GM18517 (cell line): Measurements from ENCODE around the gene ZDHHC11B.
"Not testable (repeated sequence)": the region's sequence is repeated elsewhere in the genome, so short reads cannot be mapped to it uniquely, and the experiment has no call there.

ENCODE experiments used
- ATAC-seq: cut with Tn5 transposase; IDR thresholded peaks from one replicate; pipeline ENCODE4 v1.9.1; 2021; ENCODE audit warnings: mild to moderate bottlenecking, moderate library complexity; ENCODE audit not compliant: unreplicated experiment

ZDHHC11B gene

DNA sequence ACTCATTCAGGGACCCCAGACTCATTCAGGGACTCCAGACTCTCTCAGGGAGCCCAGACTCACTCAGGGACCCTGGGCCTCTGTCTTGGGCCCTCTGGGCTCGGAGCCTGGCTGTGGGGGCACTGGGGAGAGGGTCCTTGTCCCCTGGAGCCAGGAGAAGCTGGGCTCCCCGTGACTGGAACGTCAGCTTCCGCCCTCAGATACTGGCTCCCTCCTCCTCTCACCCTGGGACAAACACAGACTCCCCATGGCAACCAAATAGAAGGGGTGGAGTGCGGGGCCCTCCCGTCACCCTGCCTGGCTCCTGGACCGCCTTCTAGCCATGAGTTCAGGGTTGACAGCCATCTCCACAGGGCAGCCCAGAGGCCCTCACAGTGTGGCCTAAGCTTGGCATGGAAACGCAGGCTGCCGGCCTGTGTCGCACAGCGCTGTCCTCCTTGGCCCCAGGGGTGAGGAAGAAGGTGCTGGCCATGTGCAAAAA lies 27.6 kb downstream of the ZDHHC11B start:
- no peak for ATAC-seq

DNA sequence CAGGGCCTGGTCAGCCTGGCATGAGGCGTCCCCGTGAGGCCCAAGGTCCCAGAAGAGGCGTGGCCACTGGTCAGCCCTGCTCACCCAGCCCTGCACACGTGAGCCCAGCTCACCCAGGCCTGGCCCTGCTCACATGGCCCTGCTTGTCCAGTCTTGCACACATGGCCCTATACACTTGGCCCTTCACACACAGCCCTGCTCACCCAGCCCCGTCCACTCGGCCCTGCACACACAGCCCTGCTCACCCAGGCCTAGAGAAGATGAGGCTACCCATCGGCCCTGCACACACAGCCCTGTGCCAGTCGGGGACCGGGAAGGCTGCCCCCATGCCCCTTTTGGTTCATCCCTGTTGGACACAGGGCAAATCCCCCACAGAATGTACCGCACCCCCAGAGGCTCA lies 28.4 kb downstream of the ZDHHC11B start:
- ATAC-seq, result no peak

DNA sequence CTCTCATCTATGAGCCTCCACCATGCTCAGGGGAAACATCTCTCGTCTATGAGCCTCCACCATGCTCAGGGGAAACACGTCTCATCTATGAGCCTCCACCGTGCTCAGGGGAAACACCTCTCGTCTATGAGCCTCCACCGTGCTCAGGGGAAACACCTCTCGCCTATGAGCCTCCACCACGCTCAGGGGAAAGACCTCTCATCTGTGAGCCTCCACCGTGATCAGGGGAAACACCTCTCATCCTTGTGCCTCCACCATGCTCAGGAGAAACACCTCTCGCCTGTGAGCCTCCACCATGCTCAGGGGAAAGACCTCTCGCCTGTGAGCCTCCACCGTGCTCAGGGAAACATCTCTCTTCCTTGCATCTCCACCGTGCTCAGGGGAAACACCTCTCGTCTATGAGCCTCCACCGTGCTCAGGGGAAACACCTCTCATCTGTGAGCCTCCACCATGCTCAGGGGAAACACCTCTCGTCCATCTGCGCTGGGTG lies 30.3 kb downstream of the ZDHHC11B start:
- not testable (repeated sequence) for ATAC-seq

DNA sequence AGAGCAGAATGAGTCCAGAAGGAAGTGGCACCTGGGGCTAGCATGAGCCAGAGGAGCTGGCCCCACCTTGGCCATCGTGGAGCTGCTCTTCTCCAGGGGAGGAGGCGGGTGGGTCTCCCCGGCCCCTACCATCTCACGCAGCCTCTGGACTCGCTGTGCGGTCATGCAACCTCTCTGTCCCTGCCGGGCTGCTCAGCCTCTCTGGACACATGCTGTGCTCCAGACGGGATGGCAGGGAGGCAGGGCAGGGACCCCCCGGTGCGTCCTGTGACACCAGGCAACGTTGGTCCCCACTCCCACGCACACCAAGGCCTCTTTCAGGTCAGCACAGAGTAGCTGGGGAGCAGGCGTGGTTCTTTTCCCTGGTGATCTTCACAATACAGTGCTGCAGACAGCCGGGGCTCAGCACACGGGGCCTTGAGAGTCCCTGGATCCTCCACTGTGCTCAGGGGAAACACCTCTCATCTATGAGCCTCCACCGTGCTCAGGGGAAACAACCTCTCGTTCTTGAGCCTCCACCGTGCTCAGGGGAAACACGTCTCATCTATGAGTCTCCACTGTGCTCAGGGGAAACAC lies 30.9 kb downstream of the ZDHHC11B start:
- not testable (repeated sequence) for ATAC-seq

DNA sequence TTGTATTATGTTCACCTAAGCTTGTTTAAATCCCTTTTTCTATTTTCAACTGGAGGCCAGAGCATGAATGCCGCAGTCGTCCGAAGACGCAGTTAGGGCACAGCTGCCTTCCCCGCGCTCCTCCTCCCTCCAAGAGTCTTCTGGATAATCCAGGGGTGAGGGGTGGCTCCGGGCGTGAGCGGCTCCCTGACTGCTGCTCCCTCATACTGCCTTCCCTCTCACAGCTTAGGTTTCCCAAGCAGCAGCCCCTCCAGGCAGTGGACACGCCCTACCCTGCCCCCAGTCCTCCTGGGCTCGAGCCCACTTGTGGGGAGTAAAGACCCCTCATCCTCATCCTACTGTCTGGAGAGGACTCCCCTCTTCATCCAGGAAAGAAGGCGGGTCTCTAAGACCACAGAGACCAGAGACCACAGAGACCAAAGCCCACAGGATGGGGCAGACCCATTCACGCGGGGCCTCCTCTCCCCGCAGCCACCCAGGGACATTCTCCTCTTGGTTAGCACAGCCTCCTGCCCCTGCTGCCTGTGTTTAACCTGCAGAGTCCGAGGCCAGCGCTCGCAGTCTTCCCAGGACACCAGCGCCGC lies 31.9 kb downstream of the ZDHHC11B start:
- ATAC-seq, result not testable (repeated sequence)

DNA sequence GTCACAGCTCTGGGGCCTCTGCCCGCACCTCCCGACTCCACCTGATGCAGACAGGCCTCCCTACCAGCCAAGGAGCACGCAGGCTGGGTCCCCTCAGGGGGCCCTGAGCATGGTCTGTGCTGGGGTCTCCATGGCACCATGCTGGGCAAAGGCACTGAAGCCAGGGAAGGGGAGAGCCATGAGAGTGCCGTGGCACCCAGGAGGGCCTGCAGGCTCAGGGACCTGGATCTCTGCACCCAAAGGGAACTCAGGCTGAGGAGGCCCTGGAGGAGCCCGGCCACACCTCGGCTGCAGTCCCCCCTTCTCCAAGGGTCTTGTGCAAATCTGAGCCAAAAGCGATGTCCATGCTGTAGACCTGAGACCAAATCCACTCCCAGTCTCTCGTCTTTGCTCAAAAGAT lies 32.5 kb downstream of the ZDHHC11B start:
- ATAC-seq, result not testable (repeated sequence)

DNA sequence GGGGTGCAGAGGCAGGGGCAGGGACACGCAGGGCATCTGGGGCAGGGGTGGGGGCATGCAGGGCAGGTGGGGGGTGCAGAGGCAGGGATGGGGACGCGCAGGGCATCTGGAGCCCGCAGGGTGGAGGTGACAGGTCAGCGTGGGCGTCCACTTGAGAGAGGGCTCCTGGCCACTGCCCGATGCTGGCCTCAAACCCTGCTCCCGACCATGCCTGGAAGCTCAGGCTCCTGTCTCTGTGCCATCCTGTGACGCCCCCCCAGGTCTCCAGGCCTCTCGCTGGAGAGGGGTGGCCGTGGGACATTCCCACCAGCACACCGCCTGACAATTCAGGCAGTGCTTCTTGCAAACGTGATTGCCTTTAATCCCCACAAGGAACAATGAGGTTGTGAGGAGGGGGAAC lies 33.0 kb downstream of the ZDHHC11B start:
- ATAC-seq, result no peak

DNA sequence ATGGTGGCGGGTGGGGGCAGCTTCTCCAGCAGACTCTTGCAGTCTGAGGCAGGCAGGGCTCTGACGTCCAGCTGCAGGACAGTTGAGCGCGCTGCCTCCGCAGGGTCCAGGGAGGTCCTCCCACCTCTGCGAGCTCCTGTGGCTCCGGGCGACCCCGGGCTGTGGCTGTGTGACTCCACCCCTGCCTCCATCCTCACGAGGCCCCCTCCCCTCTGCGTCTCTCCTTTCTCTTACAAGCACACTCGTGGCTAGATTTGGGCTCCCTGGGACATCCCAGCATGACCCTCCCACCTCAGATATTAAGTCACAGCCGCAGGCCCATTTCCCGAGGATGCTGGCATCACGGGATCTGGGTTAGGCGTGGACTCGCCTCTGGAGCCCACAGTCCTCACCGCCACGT lies 34.3 kb downstream of the ZDHHC11B start:
- not testable (repeated sequence) for ATAC-seq

DNA sequence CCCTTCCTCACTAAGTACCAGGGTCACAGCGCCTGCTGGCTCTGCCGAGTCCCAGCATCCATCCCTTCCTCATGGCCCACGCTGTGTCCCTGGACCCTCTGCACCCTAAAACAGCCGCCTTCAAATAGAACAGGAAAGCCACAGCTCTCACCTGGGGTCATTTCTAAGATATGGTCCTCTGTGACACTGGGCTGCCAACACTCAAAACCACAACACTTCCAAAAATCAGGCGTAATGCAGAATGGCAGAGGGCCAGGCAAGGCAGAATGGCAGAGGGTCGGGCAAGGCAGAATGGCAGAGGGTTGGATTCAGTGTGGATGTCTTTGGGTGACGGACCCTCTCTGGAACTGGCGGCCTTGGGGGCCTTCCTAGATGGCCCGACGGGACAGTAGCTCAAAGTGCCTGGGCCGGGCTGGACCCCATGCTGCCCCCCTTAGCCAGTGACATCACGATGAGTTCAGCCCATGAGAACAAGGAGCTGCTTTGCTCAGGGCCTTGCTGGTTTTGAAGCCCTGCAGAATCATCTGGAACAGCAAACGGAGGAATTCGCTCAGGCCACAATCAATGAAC lies 35.3 kb downstream of the ZDHHC11B start:
- no peak for ATAC-seq

DNA sequence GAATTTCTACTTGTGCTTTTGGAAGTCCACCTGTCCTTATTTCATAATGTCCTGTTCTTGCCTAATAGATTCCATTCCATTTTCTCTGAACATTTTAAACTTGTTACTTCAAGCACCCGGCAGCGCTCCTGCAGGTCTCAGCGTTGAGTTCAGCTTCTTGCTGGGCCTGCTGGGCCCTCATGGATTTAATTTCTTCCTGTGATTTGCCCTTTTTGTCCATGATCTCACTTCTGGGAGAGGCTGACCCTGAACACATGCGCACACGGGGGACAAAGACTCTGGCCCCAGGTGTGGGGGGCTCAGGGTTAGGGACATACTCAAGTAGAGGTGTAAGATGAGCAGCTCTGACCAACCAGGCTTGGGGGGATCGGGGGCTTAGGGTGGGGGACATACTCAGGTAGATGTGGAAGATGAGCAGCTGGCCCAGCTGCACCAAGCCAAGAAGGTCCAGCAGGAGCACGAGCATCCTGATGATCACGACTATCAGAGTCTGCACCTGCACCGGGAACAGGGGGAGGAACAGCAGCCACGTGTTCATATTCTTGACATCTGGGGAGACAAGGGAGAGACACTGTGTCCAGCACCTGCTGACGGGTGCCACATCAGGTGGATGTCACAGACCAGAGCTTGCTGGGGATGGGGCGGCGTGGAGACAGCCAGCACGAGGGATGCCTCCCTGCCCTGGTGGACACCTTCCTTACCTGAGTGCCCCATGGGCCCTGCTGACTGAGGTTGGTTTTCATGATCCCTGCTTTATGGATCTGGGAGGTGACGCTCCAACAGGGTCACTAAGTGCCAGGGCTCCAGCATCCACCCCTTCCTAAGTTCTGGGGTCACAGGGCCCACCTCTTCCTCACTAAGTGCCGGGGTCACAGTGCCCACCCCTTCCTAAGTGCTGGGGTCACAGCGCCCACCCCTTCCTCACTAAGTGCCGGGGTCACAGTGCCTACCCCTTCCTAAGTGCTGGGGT lies 36.2 kb downstream of the ZDHHC11B start:
- ATAC-seq, result not testable (repeated sequence)

DNA sequence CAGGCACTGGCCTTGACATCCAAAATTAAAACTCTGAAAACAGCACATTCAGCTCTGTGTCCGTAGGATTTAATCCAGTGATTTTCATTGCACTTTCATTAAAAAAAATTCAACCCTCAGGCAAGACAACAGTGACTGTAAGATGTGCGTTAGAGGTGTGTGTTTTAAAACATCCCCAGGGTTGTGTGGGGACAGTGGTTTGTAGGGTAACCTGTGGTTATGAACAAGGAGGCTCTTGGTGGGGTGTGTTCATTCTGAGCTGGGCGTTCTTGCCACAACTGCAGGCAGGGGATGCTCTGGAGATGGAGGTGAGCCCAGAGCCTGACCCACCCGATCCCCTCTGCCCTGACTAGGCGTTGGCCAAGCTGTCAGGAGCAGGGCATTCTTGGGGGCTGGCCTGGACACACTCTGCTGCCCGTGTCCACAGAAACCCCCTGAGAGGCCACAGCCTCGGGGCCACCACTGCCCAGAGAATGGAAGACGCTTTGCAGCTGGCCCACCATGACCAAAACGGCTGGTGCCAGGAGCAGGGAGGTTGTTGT lies 37.2 kb downstream of the ZDHHC11B start:
- ATAC-seq, result not testable (repeated sequence)

DNA sequence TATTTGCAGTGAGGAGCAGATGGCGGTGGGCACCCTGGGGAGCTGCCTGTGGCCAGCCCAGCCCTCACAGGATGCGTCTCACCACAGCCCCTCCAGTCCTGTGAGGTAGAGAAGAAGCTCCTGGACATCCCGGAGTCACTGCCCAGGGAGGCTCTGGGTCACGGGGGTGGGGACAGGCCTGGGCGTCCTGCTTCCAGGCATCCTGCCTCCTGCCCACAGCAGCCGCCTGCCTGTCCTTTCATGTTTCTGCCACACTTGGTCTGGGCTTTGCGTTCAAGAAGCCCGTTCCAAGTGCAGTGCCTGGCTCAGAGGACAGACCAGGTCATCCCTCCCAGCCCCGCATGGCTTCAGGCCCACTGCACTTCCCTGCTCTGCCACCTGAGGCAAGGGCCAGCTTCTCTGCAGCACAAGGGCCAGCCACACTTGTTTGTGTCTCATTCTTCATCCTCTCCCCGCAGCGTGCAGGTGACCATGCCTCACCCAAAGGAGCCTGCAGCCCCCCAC lies 38.2 kb downstream of the ZDHHC11B start:
- no peak for ATAC-seq

DNA sequence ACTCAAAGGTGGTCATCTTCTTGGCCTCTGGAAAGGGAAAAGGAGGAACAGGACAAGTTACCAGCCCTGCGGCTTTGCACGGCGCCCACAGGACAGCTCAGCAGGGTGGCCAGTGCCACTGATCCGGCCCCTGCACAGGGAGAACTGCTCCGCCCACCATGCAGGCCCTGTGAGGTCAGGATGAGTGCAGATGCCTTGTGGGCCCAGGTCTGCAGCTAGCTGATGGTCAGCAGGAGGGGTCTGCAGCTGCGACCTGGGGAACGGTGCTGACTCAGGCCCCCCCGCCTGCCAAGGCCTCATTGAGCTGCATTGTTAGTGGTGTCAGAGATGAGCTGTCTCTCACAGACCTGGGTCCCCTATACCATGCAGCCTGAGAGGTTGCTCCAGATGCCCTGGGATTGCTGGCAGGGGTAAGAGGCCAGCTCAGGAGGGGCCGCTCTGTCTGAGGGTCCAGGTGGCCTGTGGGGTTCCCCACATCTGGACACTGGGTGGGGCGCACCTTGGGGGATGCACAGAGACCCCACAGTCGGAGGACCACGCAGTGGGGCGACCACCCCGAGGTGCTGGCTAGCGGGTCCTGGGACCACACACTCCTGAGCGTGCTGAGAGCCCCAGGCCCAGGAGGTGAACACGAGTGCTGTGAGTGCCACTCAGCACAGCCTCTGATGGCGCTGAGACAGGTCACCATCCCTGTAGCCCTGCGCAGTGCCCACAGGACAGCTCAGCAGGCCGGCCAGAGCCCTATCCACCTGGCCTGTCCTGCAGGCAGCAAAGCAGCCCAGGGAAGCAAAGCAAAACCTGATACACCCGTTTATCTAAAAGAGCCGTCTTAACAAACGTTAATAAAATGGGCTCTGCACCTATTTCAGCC lies 39.0 kb downstream of the ZDHHC11B start:
- ATAC-seq, result not testable (repeated sequence)

DNA sequence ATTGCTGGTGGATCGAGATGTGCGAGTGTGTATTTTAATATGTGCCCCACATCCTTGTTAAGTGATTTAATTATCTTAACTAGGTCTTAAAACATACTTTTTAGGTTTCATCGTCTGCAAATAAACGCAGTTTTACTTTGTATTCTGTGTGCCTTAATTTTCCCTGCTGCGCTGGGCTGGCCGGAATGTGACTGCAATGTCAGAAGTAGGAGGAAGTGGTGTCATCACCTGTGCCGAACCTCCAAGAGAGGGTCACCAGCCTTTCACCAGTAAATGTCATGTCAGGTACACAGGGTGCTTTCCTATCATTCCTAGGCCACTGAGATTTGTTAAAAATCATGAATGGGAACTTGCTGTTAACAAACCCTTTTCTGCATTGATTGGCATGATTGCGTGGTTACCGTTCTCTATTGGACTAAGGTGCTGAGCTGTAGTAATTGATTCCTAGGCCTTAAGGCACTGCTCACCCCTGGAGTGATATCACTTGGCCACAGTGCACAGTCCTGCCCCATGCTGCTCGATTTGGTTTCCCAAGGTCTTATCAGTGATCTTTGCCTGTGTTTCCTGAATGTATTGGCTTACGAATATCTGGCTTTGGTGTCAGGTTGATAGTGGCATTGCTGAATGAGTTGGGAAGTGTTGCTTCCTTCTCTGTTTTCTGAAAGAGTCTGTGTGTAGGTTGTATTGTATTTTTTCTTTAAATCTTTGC lies 40.7 kb downstream of the ZDHHC11B start:
- not testable (repeated sequence) for ATAC-seq

DNA sequence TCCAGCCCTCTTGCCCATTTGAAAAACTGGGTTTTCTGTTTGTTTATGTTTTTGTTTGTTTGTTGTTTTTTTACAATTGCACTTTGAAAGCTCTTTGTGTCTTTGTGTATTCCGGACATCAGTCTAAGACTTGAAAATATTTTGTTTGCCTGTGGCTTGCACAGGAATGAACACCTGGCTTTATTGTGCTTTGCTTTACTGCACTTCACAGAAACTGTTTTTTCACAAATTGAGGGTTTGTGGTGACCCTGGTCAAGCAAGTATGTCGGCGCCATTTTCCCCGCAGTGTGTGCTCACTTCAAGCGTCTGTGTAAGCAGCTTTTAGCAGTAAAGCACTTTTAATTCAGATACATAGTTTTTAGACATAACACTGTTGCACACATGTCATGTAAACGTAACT lies 42.3 kb downstream of the ZDHHC11B start:
- not testable (repeated sequence) for ATAC-seq

DNA sequence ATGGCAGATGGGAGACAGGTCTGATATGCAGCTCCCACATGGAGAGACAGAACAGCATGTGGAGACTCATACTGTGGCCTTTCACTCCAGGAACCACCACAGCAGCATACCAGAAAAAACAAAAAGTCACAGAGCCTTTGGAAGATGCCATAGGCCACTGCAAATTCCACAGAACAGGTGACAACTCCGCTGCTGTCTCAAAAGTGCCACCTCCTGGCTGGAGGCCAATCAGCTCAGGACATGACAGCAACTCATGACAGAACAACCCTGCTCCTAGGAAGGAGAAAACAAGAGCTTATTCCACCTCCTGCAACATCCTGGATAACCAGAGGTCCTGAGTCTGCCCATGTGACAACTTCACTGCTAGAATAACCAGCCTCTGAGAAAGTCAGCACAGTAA lies 50.4 kb downstream of the ZDHHC11B start:
- not testable (repeated sequence) for ATAC-seq

DNA sequence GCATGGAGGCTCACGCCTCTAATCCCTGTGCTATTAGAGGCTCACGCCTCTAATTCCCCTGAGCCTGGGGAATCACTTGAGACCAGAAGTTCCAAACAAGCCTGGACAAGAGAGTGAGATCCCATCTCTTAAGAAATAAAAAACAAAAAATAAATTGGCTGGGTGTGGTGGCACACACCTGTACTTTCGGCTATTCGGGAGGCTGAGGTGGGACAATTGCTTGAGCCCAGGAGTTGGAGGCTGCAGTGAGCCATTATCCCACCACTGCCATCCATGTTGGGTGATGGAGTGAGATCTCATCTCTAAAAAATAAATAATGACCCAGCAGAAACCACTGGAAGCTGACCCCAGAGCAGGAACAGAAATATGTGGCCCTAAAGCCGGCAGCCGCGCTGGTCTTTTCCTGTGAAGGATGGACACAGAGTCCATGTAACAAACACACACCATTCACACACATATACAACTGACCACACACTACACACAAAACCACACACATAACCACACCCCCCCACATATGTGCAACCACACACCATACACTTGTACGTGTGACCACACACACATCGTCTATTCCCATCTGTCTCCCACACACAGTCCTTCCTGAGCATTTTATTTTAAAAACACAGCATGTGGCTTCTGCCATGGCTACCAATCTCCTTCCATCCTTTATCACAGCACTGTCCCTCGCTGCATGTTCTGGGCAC lies 51.6 kb downstream of the ZDHHC11B start:
- not testable (repeated sequence) for ATAC-seq

DNA sequence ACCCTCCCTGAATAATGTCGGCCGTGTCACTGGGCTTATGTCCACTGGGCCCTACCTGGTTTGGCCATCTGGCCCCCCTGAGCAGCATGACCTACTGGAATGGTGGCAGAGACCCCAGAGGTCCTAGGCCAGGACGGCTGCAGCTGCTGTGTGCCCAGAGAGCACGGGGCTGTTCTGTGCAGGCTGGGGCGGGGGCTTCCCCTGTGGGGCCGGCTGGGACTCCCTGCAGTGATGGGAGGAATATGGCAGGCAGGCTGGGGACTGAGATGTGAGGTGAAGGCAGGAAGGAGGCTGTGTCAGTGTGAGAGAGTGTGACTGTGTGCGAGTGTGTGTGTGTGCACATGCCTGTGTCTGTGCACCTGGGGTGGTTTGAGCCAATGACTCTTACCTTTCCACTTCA lies 55.3 kb downstream of the ZDHHC11B start:
- ATAC-seq, result not testable (repeated sequence)
